BLaER1 (cell line): ENCODE measurements around the gene IQCC.
A peak's percentile ranks its signal among the peaks of the same experiment; 100 is the strongest.

Experiments
- H3K27ac ChIP-seq: shearing (Covaris generic); formaldehyde crosslinking; 2 replicates; pipeline ENCODE4 v1.8.1; 2022
- H3K27me3 ChIP-seq: shearing (Covaris generic); formaldehyde crosslinking; 2 replicates; pipeline ENCODE4 v1.8.1; 2022
- H3K36me3 ChIP-seq: shearing (Covaris generic); formaldehyde crosslinking; 2 replicates; pipeline ENCODE4 v1.8.1; 2022
- H3K4me1 ChIP-seq: shearing (Covaris generic); formaldehyde crosslinking; 2 replicates; pipeline ENCODE4 v1.8.1; 2022
- H3K4me2 ChIP-seq: shearing (Covaris generic); formaldehyde crosslinking; 2 replicates; pipeline ENCODE4 v1.8.1; 2022
- H3K4me3 ChIP-seq: shearing (Covaris generic); formaldehyde crosslinking; 2 replicates; pipeline ENCODE4 v1.8.1; 2022
- H3K9ac ChIP-seq: shearing (Covaris generic); formaldehyde crosslinking; 2 replicates; pipeline ENCODE4 v1.8.1; 2022
- H3K9me3 ChIP-seq: shearing (Covaris generic); formaldehyde crosslinking; 2 replicates; pipeline ENCODE4 v1.8.1; 2022
- H4K20me1 ChIP-seq: shearing (Covaris generic); formaldehyde crosslinking; 2 replicates; pipeline ENCODE4 v1.8.1; 2022
- Cebpa-rat ChIP-seq: shearing (Covaris generic); IDR thresholded peaks from 2 replicates; pipeline ENCODE4 v1.8.1; 2022

IQCC gene

DNA sequence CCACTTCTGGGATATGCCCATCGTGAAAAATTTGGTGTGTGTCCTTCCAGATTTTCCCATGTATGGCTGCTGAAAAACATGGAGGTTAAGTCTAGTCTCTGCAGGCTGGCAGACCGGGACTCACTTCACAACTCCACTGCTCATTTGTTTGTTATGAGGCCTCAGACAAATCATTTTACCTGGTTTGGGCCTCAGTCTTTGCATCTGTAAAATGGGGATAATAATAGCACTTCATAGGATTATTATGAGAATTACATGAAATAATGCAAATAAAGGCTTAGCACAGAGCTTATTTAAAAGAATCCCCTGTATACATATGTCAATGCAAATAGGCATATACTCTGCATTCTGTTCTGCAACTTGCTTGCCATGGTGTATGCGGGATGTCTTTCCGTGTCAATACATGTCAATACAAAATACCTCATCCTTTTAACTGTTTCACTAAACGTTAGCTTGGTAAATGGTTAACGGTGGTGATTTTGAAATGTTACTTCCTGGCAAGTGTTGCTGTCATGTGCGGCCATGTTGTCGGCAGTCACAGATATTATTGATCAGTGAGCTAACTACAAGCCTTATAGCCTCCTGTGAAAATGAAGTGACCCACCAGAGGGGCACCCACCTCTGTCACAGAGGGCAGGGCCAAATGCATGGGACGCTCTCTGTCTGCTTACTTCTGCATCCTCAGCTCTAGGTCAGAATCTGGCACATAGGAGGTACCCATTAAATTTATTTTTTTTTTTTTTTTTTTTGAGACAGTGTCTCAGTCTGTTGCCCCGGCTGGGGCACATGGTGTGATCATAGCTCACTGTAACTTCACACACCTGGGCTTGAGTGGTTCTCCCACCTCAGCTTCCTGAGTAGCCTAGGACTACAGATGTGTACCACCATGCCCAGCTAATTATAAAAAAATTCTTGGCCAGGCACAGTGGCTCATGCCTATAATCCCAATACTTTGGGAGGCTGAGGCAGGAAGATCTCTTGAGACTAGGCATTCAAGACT is 49.9 kb downstream of the IQCC start:
- Histone ChIP-seq H3K27me3 (no peaks in the 10 kb centered on the region), H3K9me3 (no peaks in the 10 kb centered on the region), H4K20me1 (no peaks in the 10 kb centered on the region), H3K4me3 (no peak overlapping the region), H3K27ac (0 out of 2 replicates have a peak overlapping the region, but pooled peaks have one; percentile 97), H3K4me2 (peak overlapping the region; percentile 98; the same call in 1 of the 2 replicates), H3K4me1 (peaks cover 69% of the 10 kb centered on the region), H3K9ac (no peak overlapping the region), H3K36me3 (no peaks in the 10 kb centered on the region)
- no peak for TF ChIP-seq Cebpa-rat

DNA sequence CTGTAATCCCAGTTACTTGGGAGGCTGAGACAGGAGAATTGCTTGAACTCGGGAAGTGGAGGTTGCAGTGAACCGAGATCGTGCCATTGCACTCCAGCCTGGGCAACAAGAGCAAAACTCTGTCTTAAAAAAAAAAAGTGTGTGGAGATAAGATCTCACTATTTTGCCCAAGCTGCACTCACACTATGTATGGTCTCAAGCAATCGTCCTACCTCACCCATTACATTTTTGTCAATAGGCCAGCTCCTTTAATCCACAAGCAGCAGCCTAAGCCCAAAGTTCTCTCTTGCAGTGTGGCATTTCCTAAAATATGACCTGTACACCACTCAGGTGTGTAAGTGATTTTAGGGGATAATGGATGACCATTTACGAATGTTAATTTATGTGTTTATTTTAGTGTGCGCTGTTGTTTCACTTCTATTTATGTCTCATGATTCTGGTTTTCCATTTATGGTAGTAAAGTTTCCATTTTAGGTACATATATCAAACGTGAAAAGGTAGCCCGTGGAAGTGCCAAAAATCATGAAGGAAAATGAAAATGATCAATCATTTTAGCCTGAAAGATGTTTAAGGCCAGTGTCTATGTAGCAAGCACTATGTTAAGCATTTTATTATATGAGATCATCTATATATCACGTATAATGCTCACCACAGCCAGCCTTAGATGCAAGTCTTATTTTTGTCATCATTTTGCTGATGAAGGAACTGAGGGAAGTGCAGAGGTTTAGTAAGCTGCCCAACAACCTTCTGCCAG is 51.2 kb downstream of the IQCC start:
- H3K27ac ChIP-seq: no peak overlapping the region
- H3K36me3 ChIP-seq: no peaks in the 10 kb centered on the region
- H3K4me1 ChIP-seq: peaks cover 56% of the 10 kb centered on the region
- no peaks in the 10 kb centered on the region for H4K20me1 ChIP-seq
- no peak for TF ChIP-seq Cebpa-rat
- no peak overlapping the region for H3K9ac ChIP-seq
- no peak overlapping the region for H3K4me2 ChIP-seq
- H3K4me3 ChIP-seq: no peak overlapping the region
- no peaks in the 10 kb centered on the region for H3K27me3 ChIP-seq
- H3K9me3 ChIP-seq: no peaks in the 10 kb centered on the region

- TF ChIP-seq Cebpa-rat: no peak
- peaks cover 51% of the 10 kb centered on the region for H3K4me1 ChIP-seq
- H3K36me3 ChIP-seq: no peaks in the 10 kb centered on the region
- H3K4me3 ChIP-seq: no peak overlapping the region
- H3K9me3 ChIP-seq: no peaks in the 10 kb centered on the region
- no peak overlapping the region for H3K27ac ChIP-seq
- H3K27me3 ChIP-seq: no peaks in the 10 kb centered on the region
- no peaks in the 10 kb centered on the region for H4K20me1 ChIP-seq
- H3K4me2 ChIP-seq: no peak overlapping the region
- no peak overlapping the region for H3K9ac ChIP-seq
Measured at GRCh38 chr1:32257227-32257508, 51.7 kb downstream of the IQCC start.
